Measurements from ENCODE around the gene HDAC1. TPM values are rescaled to one million over a fixed set of nuclear protein-coding genes. Genes with fewer than 3 reads are reported as not detected.
A peak's percentile ranks its signal among the peaks of the same experiment; 100 is the strongest.

The HDAC1 gene
- total RNA-seq, 2 experiments from 2014 or later, result 259 to 263 TPM

DNA sequence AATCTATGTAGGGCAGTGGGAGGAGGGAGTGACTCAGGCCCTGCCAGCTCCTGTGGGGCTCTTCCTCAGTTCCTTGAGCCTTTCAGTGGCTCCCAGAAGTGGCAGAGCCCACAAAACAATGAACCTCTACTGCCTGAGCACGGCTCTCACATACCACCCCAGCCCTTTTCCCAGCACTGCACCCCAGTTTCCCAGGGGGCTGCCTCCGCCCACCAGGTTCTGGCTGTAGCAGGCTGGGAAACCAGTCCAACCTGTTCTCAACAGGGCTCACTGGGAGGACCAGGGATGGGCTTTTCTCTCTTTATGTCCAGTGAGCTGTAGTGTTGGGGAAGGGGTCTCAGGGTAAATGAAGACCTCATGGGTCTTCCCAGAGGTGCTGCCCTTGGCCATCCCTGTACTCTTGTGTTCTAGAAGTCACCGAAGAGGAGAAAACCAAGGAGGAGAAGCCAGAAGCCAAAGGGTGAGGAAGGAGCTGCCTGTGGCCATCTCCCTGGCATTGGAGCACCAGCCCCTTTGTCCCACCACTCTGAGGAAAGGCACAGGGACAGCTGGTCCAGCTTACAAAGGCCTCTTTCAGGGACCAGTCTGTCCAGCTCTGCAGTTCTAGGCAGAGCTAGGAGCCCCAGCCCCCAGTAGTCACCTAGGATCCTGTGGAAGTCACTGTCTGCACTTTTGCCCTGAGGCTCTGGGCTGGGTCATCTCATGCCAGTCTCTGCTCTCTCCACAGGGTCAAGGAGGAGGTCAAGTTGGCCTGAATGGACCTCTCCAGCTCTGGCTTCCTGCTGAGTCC lies 40.6 kb downstream of the HDAC1 start:
- POLR2A ChIA-PET, result interaction anchor here (0.9 to 4.4 kb wide), 4 partner anchors 8 to 83 kb away, joined by 3 to 23 read pairs (median 3); no protein-coding TSS in a partner anchor
- Histone ChIP-seq H3K9me3 (ENCODE audit: low read length) (no peaks in the 10 kb centered on the region), H3K36me3 (ENCODE audit: insufficient read depth, low read length) (peaks cover 75% of the 10 kb centered on the region), H3K27ac (ENCODE audit: low read depth, low read length, poor library complexity, severe bottlenecking) (peak overlapping the region; percentile 64), H3K9me2 (ENCODE audit: insufficient read depth, low read length) (no peaks in the 10 kb centered on the region), H3K4me3 (ENCODE audit: low read depth, low read length, poor library complexity, severe bottlenecking) (no peak overlapping the region), H4K20me1 (ENCODE audit: insufficient read depth, low read length) (peaks cover 10% of the 10 kb centered on the region), H3K4me1 (ENCODE audit: insufficient read depth, low read length, poor library complexity, severe bottlenecking) (peaks cover 39% of the 10 kb centered on the region), H3K4me2 (ENCODE audit: low read length) (peak overlapping the region; percentile 9; the same call in 1 of the 2 replicates), H3K79me2 (ENCODE audit: insufficient read depth, low read depth, low read length) (peaks cover 27% of the 10 kb centered on the region), H2AFZ (ENCODE audit: low read length) (no peak overlapping the region)
- DNase-seq (ENCODE audit: low spot score), result no peak
- TF ChIP-seq, protein P1, sequence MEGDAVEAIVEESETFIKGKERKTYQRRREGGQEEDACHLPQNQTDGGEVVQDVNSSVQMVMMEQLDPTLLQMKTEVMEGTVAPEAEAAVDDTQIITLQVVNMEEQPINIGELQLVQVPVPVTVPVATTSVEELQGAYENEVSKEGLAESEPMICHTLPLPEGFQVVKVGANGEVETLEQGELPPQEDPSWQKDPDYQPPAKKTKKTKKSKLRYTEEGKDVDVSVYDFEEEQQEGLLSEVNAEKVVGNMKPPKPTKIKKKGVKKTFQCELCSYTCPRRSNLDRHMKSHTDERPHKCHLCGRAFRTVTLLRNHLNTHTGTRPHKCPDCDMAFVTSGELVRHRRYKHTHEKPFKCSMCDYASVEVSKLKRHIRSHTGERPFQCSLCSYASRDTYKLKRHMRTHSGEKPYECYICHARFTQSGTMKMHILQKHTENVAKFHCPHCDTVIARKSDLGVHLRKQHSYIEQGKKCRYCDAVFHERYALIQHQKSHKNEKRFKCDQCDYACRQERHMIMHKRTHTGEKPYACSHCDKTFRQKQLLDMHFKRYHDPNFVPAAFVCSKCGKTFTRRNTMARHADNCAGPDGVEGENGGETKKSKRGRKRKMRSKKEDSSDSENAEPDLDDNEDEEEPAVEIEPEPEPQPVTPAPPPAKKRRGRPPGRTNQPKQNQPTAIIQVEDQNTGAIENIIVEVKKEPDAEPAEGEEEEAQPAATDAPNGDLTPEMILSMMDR (conservative IDR thresholded peaks at IDR 0.05; ENCODE audit: low read length), result no peak
- no peak for TF ChIP-seq EZH2phosphoT487 (IDR thresholded peaks at IDR 0.05; ENCODE audit: borderline replicate concordance, low read depth, low read length)
- intact Hi-C loops (cut with micrococcal nuclease; ENCODE audit: unreplicated experiment), result no loop called here
- CTCF ChIA-PET (ENCODE audit: unreplicated experiment), result no interaction called here
- BruUV-seq (replicated peaks), result no TSS peak

DNA sequence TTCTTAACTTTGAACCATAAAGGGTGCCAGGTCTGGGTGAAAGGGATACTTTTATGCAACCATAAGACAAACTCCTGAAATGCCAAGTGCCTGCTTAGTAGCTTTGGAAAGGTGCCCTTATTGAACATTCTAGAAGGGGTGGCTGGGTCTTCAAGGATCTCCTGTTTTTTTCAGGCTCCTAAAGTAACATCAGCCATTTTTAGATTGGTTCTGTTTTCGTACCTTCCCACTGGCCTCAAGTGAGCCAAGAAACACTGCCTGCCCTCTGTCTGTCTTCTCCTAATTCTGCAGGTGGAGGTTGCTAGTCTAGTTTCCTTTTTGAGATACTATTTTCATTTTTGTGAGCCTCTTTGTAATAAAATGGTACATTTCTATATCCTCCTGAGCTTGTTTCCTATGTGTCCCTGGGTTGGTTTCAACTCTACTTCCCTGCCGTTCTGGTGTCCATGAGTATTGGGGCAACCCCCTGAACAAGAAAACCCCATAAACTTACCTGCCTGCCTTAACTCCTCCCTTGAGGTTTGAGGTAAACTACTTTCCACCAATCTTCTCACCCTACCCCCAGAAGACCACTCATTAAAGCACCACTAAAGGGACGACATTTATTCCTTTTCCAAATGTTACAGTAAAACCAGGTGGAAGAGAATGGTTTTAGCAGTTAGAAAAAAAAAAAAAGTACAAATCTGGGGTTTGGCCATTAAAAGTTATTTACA lies 41.5 kb downstream of the HDAC1 start:
- H3K27ac ChIP-seq (ENCODE audit: low read depth, low read length, poor library complexity, severe bottlenecking), result peak overlapping the region; percentile 64
- intact Hi-C loops (cut with micrococcal nuclease; ENCODE audit: unreplicated experiment), result no loop called here
- POLR2A ChIA-PET, result interaction anchor here (0.6 to 4.4 kb wide), 8 partner anchors 9 to 312 kb away, joined by 3 to 23 read pairs (median 3); no protein-coding TSS in a partner anchor

More for the DNA sequence above, 41.5 kb downstream of the HDAC1 start:
- H3K4me3 ChIP-seq (ENCODE audit: low read depth, low read length, poor library complexity, severe bottlenecking), result peak overlapping the region; percentile 85
- CTCF ChIA-PET (ENCODE audit: unreplicated experiment), result no interaction called here
- H3K36me3 ChIP-seq (ENCODE audit: insufficient read depth, low read length), result peaks cover 66% of the 10 kb centered on the region
- H3K4me1 ChIP-seq (ENCODE audit: insufficient read depth, low read length, poor library complexity, severe bottlenecking), result peaks cover 49% of the 10 kb centered on the region
- no peaks in the 10 kb centered on the region for H3K9me3 ChIP-seq (ENCODE audit: low read length)
- peak; percentile 44 for DNase-seq (ENCODE audit: low spot score)
- H3K9me2 ChIP-seq (ENCODE audit: insufficient read depth, low read length), result no peaks in the 10 kb centered on the region
- H3K79me2 ChIP-seq (ENCODE audit: insufficient read depth, low read depth, low read length), result peaks cover 27% of the 10 kb centered on the region
- TF ChIP-seq, protein P1 (conservative IDR thresholded peaks at IDR 0.05; ENCODE audit: low read length), result 0 out of 2 replicates have a peak, but pooled peaks have one; percentile 26
- TF ChIP-seq EZH2phosphoT487 (IDR thresholded peaks at IDR 0.05; ENCODE audit: borderline replicate concordance, low read depth, low read length), result no peak
- no peak overlapping the region for H2AFZ ChIP-seq (ENCODE audit: low read length)
- H3K4me2 ChIP-seq (ENCODE audit: low read length), result peak overlapping the region; percentile 99
- BruUV-seq (replicated peaks), result TSS peak; percentile 92
- peaks cover 10% of the 10 kb centered on the region for H4K20me1 ChIP-seq (ENCODE audit: insufficient read depth, low read length)
